ENCODE measurements around the gene MOB3B.

MOB3B gene

GRCh38 chr9:27529316-27530278 lies at the start of gene MOB3B:
TSS of gene MOB3B (minus strand) at chr9:27529814. CDS start at chr9:27455550, 74,264 bp downstream.
- H3K36me3 ChIP-seq (ENCODE audit: control insufficient read depth in 2 of 2, insufficient read depth in 1 of 2, low read length in 2 of 2) = no peaks in the 10 kb centered on the region
- peak within 1 kb of the TSS; percentile 75 for H3K4me3 ChIP-seq (ENCODE audit: low read depth, low read length)
- POLR2A ChIA-PET = no interaction called here
- H3K9me3 ChIP-seq (ENCODE audit: control insufficient read depth, insufficient read depth, low read depth, low read length) = no peaks in the 10 kb centered on the region
- CTCF ChIA-PET = interaction anchor here (0.6 to 5.9 kb wide), 24 partner anchors 9 to 547 kb away, joined by 3 to 52 read pairs (median 3); partner anchors contain the start of genes C9orf72 and EQTN
- H3K4me1 ChIP-seq (ENCODE audit: control insufficient read depth, insufficient read depth, low read length) = no peaks in the 10 kb centered on the region
- peak within 1 kb of the TSS; percentile 85 for H3K27ac ChIP-seq (ENCODE audit: extremely low read depth, low read depth, low read length)
- TF ChIP-seq ZBTB7A (tag by site-specific recombination; IDR thresholded peaks at IDR 0.05; ENCODE audit: low read depth) = no peak
- no peak for TF ChIP-seq ZNF707 (tag by site-specific recombination; IDR thresholded peaks at IDR 0.05)
- no peak for TF ChIP-seq ZIC2 (tag by site-specific recombination; IDR thresholded peaks at IDR 0.05)
- TF ChIP-seq ZSCAN4 (tag by site-specific recombination; IDR thresholded peaks at IDR 0.05) = no peak
- TF ChIP-seq ZNF610 (tag by site-specific recombination; IDR thresholded peaks at IDR 0.05; ENCODE audit: borderline replicate concordance) = no peak
- TF ChIP-seq ZNF518A (tag by site-specific recombination; conservative IDR thresholded peaks at IDR 0.05; ENCODE audit: low read depth) = no peak
- 0 out of 2 replicates have a peak, but pooled peaks have one; percentile 59 for TF ChIP-seq HOXC10 (CRISPR knock-in tag; IDR thresholded peaks at IDR 0.05)
- TF ChIP-seq PATZ1 (tag by site-specific recombination; IDR thresholded peaks at IDR 0.05) = peak; percentile 15; the same call in 1 of the 2 replicates
- TF ChIP-seq ZNF335 (tag by site-specific recombination; conservative IDR thresholded peaks at IDR 0.05) = peak; percentile 63; the same call in 1 of the 2 replicates
- TF ChIP-seq GLIS1 (tag by site-specific recombination; IDR thresholded peaks at IDR 0.05) = 0 out of 2 replicates have a peak, but pooled peaks have one; percentile 5
- TF ChIP-seq ZNF600 (tag by site-specific recombination; IDR thresholded peaks at IDR 0.05) = peak; percentile 52; the same call in 1 of the 2 replicates
- peak; percentile 70; the same call in 1 of the 2 replicates for TF ChIP-seq ZNF660 (tag by site-specific recombination; IDR thresholded peaks at IDR 0.05)
- TF ChIP-seq PRDM10 (tag by site-specific recombination; IDR thresholded peaks at IDR 0.05) = 0 out of 2 replicates have a peak, but pooled peaks have one; percentile 12
- peak; percentile 86 for TF ChIP-seq ZBTB8A (tag by site-specific recombination; IDR thresholded peaks at IDR 0.05)
- TF ChIP-seq ZNF114 (tag by site-specific recombination; IDR thresholded peaks at IDR 0.05) = no peak
- TF ChIP-seq YY1 (tag by site-specific recombination; IDR thresholded peaks at IDR 0.05) = no peak
- TF ChIP-seq ZNF138 (tag by site-specific recombination; IDR thresholded peaks at IDR 0.05; ENCODE audit: borderline replicate concordance) = no peak
- no peak for TF ChIP-seq ZNF140 (tag by site-specific recombination; IDR thresholded peaks at IDR 0.05)
- peak; percentile 76; the same call in 1 of the 2 replicates for TF ChIP-seq IKZF3 (tag by site-specific recombination; IDR thresholded peaks at IDR 0.05)
- no peak for TF ChIP-seq ZNF792 (tag by site-specific recombination; IDR thresholded peaks at IDR 0.05)
- peak; percentile 86 for TF ChIP-seq ZBTB26 (tag by site-specific recombination; optimal IDR thresholded peaks at IDR 0.05)
- peak; percentile 80; the same call in 1 of the 2 replicates for TF ChIP-seq ZNF561 (tag by site-specific recombination; IDR thresholded peaks at IDR 0.05; ENCODE audit: borderline replicate concordance)
- TF ChIP-seq ZBTB20 (tag by site-specific recombination; IDR thresholded peaks at IDR 0.05) = peak; percentile 48; the same call in 1 of the 2 replicates

All from HEK293 (cell line).